DMS79 (cell line): ENCODE data around the gene LPCAT1.
"Not testable (repeated sequence)": the region's sequence is repeated elsewhere in the genome, so short reads cannot be mapped to it uniquely, and the experiment has no call there.

Experiments
- DNase-seq: peaks from one replicate; lab custom pipeline; 2025; lab: John Stamatoyannopoulos, UW

Gene LPCAT1

GRCh38 chr5:1466631-1467265 lies 57.0 kb downstream of the LPCAT1 start:
- DNase-seq, result no peak

DNA sequence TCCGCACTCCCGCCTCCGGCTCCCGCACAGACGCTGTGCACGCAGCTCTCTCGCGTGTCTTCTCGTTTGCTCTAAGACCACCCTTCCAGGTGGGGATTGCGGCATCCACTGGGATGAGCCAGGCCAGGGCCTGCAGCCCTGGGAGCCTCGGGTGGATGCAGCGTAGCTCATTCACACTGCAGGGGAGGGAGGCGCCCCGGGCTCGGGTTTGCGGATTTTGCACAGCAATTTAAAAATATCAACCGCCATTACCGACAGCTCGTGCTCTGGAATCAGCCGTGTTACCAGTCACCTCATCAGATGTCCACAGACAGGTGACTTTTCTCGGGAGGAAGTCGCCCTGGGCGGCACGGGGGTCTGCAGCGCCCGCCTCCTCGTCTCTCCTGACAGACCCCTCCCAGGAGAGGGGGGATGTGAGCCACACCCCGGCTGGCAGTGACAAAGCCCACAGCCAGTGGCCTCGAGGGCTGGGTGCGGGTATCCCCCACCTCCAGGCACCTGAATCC lies 57.7 kb downstream of the LPCAT1 start:
- no peak for DNase-seq

DNA sequence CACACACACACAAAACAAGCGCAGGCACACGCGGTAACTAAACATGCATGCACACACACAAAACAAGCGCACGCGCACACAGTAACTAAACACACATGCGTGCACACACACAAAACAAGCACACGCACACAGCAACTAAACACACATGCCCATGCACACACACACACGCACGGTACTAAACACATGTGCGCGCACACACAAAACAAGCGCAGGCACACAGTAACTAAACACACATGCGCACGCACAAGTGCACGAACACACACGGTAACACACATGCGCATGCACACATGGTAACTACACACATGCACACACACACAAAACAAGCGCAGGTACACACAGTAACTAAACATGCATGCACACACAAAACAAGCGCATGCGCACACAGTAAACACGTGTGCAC lies 58.6 kb downstream of the LPCAT1 start:
- DNase-seq, result no peak

GRCh38 chr5:1464511-1464910 lies 59.2 kb downstream of the LPCAT1 start:
- no peak for DNase-seq

- no peak for DNase-seq
These were observed 59.7 kb downstream of the LPCAT1 start for GRCh38 chr5:1464096-1464446.

- no peak for DNase-seq
These were observed 60.2 kb downstream of the LPCAT1 start for GRCh38 chr5:1463326-1464095.

GRCh38 chr5:1462358-1462757 lies 61.4 kb downstream of the LPCAT1 start:
- no peak for DNase-seq

GRCh38 chr5:1461396-1461795 lies 62.4 kb downstream of the LPCAT1 start:
- no peak for DNase-seq

GRCh38 chr5:1460054-1460682 lies 63.6 kb downstream of the LPCAT1 start:
- peak; percentile 16 for DNase-seq

DNA sequence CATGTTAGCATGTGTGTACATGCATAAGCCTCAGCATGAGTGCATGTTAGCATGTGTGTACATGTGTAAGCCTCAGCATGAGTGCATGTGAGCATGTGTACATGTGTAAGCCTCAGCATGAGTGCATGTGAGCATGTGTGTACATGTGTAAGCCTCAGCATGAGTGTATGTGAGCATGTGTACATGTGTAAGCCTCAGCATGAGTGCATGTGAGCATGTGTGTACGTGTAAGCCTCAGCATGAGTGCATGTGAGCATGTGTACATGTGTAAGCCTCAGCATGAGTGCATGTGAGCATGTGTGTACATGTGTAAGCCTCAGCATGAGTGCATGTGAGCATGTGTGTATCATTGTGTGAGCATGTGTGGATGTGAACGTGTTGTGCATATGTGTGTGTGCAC lies 64.3 kb downstream of the LPCAT1 start:
- DNase-seq, result not testable (repeated sequence)

- not testable (repeated sequence) for DNase-seq
These were observed 67.5 kb downstream of the LPCAT1 start for GRCh38 chr5:1456110-1456881.

- DNase-seq, result no peak
These were observed 70.1 kb downstream of the LPCAT1 start for GRCh38 chr5:1453613-1454012.

DNA sequence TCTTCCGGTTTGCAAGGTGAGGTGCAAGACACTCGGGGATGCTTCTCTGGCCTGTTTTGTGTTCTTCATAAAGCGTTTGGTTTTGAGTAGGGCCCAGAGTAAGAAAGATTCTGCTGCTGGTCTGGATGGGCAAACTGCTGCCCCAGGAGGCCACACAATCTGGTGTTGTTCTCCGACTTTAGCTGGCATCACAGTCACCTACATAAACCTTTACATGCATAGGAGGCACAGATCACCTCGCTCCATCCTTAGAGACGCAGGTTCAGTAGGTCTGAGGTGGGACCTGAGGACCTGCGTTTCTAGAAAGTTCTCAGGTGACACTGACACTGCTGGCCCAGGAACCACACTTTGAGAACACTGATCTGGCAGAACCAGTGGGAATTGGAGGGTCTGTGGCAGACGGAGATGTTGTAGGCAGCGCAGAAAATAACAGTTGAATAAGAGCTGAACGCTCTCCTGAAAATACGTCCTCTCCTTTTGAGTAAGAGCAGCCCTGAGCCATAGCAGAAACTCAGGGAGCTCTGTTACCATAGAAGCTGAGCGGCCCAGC lies 74.6 kb downstream of the LPCAT1 start:
- DNase-seq, result no peak

- no peak for DNase-seq
These were observed 75.2 kb downstream of the LPCAT1 start for GRCh38 chr5:1448511-1449011.

- DNase-seq, result no peak
These were observed 75.9 kb downstream of the LPCAT1 start for GRCh38 chr5:1447671-1448361.

DNA sequence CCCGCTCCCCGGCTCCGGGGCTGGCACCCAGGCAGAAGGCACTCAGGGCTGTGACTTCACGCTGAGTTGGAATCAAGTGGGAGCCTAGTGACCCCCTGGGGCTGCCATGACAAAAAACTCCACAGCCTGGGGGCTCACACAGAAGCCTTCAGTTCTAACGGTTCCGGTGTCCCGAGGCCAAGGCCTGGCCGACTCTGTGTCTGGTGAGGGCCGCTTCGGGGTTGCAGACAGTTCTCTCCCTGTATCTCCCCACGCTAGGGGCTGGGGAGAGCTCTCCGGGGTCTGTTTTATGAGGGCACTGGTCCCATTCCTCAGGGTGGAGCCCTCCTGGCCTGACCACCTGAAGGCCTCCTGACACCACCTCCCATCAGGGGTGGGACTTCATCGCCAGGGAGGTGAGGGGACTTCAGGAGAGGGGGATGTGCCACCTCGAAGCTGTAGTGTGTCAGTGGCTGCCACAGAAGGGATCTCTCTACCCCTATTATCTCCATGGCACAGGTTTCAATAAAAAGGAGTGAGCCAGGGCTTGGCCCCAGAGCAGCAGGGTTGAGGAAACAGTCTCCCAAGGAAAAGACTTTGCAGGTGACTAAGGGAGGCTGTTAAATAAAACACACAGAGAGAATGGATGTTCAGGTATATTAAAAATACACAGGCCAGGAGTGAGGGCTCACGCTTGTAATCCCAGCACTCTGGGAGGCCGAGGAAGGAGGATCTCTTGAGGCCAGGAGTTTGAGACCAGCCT lies 77.0 kb downstream of the LPCAT1 start:
- no peak for DNase-seq

DNA sequence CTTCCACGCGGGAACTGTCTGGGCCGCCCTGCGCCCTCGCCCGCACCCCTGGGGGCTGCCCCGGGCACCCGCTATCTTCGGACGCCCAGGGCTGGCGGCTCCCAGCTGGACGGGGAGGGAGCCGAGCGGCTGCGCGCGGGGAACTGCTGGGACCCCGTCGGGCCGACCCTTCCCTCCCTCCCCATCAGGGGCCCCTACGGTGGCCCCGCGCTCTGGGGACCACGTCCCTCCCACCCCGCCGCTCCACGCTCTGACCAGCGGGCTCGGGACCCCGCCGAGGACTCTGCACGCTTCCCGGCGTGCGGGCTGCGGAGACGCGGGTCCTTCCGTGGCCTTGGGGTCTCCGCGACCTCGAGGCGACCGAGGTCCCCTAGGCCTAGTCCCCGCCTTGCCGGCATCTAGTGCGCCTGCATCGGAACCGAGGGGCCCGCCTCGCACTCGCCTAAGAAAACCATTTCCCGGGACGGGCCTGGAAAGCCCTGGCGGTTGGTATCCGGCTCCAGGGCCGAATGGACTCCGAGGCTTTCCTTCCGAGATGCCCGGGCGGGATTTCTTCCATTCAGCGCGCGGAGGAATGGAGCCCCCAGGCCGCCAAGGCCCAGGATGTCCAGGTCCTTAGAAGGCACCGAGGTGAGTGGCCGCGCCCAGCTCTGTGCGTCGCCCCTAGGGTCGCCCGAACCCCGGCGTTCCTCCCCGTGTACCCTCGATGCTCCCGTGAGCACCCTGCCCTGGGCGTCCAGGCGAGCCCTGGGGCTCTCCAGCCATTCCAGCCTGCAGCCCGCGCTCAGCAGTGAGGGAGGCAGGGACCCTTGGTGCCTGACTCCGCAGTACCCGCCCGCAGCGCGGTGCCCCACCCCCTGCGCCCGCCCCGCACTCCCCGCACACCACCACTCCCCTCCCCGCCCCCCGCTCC lies 77.8 kb downstream of the LPCAT1 start:
- DNase-seq, result no peak

DNA sequence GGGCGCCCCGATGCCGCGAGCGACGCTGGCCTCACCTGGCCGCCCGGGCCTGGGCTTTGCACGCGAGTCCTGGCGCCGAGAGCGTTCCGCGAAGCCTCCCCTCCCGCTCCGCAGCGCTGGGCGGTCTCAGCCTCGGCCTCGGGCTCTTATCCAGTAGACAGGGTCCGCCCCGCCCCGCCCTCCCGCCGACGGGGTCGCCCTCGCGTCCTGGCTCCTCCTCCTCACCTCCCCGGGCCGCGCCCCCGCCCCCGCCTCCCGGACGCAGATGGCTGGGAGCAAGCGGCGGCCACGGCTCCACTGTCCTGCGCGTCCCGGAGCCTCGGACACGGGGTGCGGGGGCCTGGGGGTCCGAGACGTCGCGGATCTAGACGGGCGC lies 78.5 kb downstream of the LPCAT1 start, which contains the start of gene SLC6A3:
TSS of gene SLC6A3 (minus strand) at position 128 of the 376 bp plus-strand sequence. CDS start 2,243 bp downstream, outside the sequence.
- DNase-seq, result no peak
